AG04449 (cell line): ENCODE results near the gene MOSPD2.

Experiments
- CTCF ChIA-PET: fragments of 350-600 bp; formaldehyde crosslinking; extraction: SDS; loops from one replicate; lab custom pipeline; 2021; ENCODE audit warnings: antibody characterized with exemption; lab: Yijun Ruan, JAX
- POLR2A ChIA-PET: fragments of 400-600, 350-600 bp; formaldehyde crosslinking; extraction: SDS; loops from one replicate; lab custom pipeline; 2020; ENCODE audit warnings: antibody characterized with exemption, inconsistent platforms; lab: Yijun Ruan, JAX
- DNase-seq: peaks from one replicate; pipeline ENCODE4 v3.0.0-alpha.2; 2010; ENCODE audit warnings: low read depth, low spot score
- H3K4me3 ChIP-seq: 2 replicates; pipeline ENCODE4 v1.5.1; 2011; ENCODE audit warnings: low read depth, mild to moderate bottlenecking, control low read depth, low read length
- TF ChIP-seq, protein P1 (sequence below): IDR thresholded peaks from one replicate; pipeline ENCODE4 v1.5.1; 2011; ENCODE audit warnings: mild to moderate bottlenecking, moderate library complexity, low read length, control low read depth, inconsistent platforms; ENCODE audit not compliant: insufficient read depth; ENCODE audit errors: missing control alignments

Gene MOSPD2

DNA sequence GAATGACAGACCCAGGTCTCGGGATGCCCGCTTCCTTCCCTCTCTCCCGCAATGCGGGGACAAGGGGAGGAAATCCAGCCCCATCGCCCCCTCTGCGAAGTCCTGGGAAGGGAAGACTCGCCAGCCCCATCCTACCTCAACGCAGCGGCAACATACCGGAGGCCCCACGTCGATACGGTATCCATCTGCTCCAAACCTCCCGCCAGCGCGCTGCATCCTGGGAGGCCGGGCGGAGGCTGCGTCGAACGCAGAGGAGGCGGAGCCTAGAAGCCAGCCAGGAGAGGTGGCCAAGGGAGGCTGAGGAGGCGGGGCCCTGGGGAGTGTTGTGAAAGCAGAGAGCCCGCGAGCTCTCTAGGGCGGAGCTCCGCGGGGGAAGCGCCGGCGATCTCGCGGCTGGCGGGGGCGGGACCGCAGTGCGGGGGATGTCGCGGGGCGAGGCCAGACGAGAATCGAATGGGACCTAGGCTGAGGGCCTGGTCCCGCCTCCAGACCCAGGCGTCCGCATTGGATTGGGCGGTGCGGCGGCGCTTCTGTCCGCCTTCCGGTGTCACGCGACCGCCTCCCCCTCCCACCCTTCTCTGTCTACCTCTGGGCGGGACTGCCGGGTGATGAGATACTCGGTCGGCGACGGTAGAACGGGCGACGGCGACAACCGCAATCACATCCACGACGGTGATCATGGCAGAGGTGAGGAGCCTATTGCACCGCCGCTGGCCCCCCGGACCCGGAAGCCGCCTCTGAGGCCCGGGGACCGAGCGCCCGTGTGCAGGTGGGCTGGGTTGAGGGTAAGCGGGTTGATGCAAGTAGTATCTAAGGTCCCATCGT is at the start of gene MOSPD2, which contains the start of gene FANCB:
Gene MOSPD2, plus strand, starts transcription at position 571 of the 825 bp plus-strand sequence. Its CDS starts 108 bp downstream, at position 679.
Gene FANCB, minus strand, starts transcription at position 219 of the 825 bp plus-strand sequence. CDS start 7,559 bp downstream, outside the sequence.
- TF ChIP-seq, protein P1, sequence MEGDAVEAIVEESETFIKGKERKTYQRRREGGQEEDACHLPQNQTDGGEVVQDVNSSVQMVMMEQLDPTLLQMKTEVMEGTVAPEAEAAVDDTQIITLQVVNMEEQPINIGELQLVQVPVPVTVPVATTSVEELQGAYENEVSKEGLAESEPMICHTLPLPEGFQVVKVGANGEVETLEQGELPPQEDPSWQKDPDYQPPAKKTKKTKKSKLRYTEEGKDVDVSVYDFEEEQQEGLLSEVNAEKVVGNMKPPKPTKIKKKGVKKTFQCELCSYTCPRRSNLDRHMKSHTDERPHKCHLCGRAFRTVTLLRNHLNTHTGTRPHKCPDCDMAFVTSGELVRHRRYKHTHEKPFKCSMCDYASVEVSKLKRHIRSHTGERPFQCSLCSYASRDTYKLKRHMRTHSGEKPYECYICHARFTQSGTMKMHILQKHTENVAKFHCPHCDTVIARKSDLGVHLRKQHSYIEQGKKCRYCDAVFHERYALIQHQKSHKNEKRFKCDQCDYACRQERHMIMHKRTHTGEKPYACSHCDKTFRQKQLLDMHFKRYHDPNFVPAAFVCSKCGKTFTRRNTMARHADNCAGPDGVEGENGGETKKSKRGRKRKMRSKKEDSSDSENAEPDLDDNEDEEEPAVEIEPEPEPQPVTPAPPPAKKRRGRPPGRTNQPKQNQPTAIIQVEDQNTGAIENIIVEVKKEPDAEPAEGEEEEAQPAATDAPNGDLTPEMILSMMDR, result no peak
- peak; percentile 59 for DNase-seq
- ChIA-PET CTCF (interaction anchor here (1.4 kb wide), 1 partner anchor 91 kb away, joined by 3 read pairs; no protein-coding TSS in a partner anchor), POLR2A (interaction anchor here (0.6 kb wide), 1 partner anchor 9 kb away, joined by 3 read pairs; no protein-coding TSS in a partner anchor)
- H3K4me3 ChIP-seq, result peak within 1 kb of the TSS; percentile 72

DNA sequence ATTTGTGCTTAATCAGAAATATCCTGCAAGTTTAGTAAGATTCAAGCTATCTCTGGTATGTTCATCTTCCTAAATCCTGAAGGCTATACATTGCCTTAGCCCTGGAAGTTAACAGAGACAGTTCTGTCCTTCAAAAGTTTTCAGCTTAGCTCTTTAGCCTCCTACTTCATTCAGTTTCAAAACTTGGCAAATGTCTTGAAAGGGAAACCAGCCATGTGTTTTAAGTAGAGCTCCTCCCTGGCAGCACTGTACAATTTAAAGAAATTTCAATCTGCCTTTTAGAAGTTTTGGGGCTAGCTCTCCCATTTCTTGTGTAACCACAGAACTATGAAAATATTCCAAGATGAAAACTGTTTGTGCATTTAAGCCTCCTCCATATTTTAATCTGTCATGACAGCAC is 47.4 kb upstream of the MOSPD2 start:
- CTCF ChIA-PET, result no interaction called here
- no peak for DNase-seq
- POLR2A ChIA-PET, result no interaction called here
- H3K4me3 ChIP-seq, result no peak overlapping the region
- TF ChIP-seq, protein P1, result no peak

DNA sequence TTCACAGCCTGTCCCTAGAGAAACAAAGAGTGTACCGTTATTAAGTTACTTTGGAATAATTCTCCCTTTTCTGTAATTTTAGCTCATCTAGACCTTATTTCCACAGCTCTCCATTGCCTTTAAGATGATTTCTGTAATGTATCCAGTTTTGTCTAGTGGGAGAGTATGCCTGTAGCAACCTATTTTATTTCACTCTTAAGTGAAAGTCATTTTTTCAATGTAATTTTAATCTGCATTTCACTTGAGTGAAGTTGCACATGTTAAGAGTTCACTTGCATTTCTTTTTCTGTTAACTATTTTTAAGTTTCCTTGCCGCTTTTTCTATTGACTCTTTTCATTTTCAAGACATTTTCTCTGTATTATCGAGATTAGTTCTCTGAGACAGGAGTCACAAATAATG is 46.9 kb upstream of the MOSPD2 start:
- ChIA-PET CTCF (no interaction called here), POLR2A (no interaction called here)
- TF ChIP-seq, protein P1, result no peak
- no peak overlapping the region for H3K4me3 ChIP-seq
- no peak for DNase-seq

DNA sequence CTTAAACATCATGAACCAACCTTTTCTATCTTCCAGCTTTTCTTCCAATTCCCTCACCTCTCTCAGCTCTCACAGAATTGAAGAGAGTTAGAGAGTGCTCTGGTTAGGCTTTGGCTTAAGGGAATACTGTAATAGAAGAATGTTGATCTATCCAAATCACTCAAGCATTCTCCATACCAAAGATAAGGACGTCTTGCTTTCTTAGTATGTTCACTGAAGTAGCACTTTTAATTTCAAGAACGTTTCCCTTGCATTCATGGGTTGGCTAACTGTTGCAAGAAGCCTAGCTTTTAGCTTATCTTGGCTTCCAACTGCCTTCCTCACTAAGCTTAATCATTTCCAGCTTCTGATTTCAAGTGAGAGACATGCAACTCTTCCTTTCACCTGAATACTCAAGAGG is 43.6 kb upstream of the MOSPD2 start:
- no peak overlapping the region for H3K4me3 ChIP-seq
- POLR2A ChIA-PET, result no interaction called here
- TF ChIP-seq, protein P1, result no peak
- CTCF ChIA-PET, result no interaction called here
- DNase-seq, result no peak

DNA sequence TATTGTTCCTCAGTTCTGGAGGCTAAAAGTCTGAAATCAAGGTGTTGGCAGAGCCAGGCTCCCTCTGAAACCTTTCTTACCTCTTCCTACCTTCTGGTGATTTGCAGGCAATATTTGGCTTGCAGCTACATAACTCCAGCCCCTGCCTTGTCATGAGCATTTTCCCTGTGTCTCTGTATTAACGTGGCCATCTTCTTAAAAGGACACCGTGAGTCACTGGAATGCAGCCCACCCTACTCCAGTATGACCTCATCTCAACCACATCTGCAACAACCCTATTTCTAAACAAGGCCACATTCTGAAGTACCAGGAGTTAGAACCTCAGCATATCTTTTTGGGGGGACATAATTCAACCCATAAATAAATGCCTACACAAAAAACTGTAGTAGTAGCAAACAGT is 41.1 kb upstream of the MOSPD2 start:
- DNase-seq, result no peak
- CTCF ChIA-PET, result no interaction called here
- H3K4me3 ChIP-seq, result no peak overlapping the region
- TF ChIP-seq, protein P1, result no peak
- POLR2A ChIA-PET, result no interaction called here

- TF ChIP-seq, protein P1, result no peak
- POLR2A ChIA-PET, result no interaction called here
- no peak for DNase-seq
- CTCF ChIA-PET, result no interaction called here
- H3K4me3 ChIP-seq, result no peak overlapping the region
These were observed 40.6 kb upstream of the MOSPD2 start for GRCh38 chrX:14832586-14832985.
